Suppressor macrophage treated with lipopolysaccharide for 4 hours (primary cell): Measurements from ENCODE around the gene CLOCK.

ENCODE experiments used
- DNase-seq: peaks from one replicate; pipeline ENCODE4 v3.0.0-alpha.2; 2020

CLOCK gene

GRCh38 chr4:55539658-55540057, 7.1 kb downstream of the CLOCK start:
- no peak for DNase-seq

- no peak for DNase-seq
Measured at GRCh38 chr4:55538531-55538930, 8.2 kb downstream of the CLOCK start.

GRCh38 chr4:55534306-55534705, 12.4 kb downstream of the CLOCK start:
- no peak for DNase-seq

- peak; percentile 21 for DNase-seq
Measured at GRCh38 chr4:55530691-55531090, 16.0 kb downstream of the CLOCK start.

- no peak for DNase-seq
Measured at GRCh38 chr4:55530167-55530566, 16.5 kb downstream of the CLOCK start.

GRCh38 chr4:55528491-55528890, 18.2 kb downstream of the CLOCK start:
- no peak for DNase-seq

- no peak for DNase-seq
Measured at GRCh38 chr4:55524844-55525571, 21.7 kb downstream of the CLOCK start.

- no peak for DNase-seq
Measured at GRCh38 chr4:55518442-55518841, 28.3 kb downstream of the CLOCK start.

- no peak for DNase-seq
Measured at GRCh38 chr4:55517526-55518229, 29.0 kb downstream of the CLOCK start.

- DNase-seq, result no peak
Measured at GRCh38 chr4:55512922-55513571, 33.7 kb downstream of the CLOCK start.

GRCh38 chr4:55512077-55512476, 34.6 kb downstream of the CLOCK start:
- no peak for DNase-seq

- DNase-seq, result peak; percentile 9
Measured at GRCh38 chr4:55510685-55511084, 36.0 kb downstream of the CLOCK start.

GRCh38 chr4:55509266-55509665, 37.4 kb downstream of the CLOCK start:
- DNase-seq, result no peak

GRCh38 chr4:55507612-55508011, 39.1 kb downstream of the CLOCK start:
- no peak for DNase-seq

GRCh38 chr4:55503169-55503568, 43.5 kb downstream of the CLOCK start:
- peak; percentile 22 for DNase-seq

- DNase-seq, result no peak
Measured at GRCh38 chr4:55500072-55500471, 46.6 kb downstream of the CLOCK start.

- DNase-seq, result no peak
Measured at GRCh38 chr4:55499495-55499894, 47.2 kb downstream of the CLOCK start.

GRCh38 chr4:55498051-55498450, 48.7 kb downstream of the CLOCK start:
- DNase-seq, result no peak

GRCh38 chr4:55491486-55491885, 55.2 kb downstream of the CLOCK start:
- no peak for DNase-seq

- no peak for DNase-seq
Measured at GRCh38 chr4:55488716-55489115, 58.0 kb downstream of the CLOCK start.

GRCh38 chr4:55485821-55486220, 60.9 kb downstream of the CLOCK start:
- no peak for DNase-seq

- DNase-seq, result no peak
Measured at GRCh38 chr4:55483315-55483714, 63.4 kb downstream of the CLOCK start.

GRCh38 chr4:55475394-55476243, 71.1 kb downstream of the CLOCK start:
- DNase-seq, result no peak
